NCI-H146 treated with DMSO at 0.1 percent for 48 hours (cell line): ENCODE results near the gene SPTBN2.
A peak's percentile ranks its signal among the peaks of the same experiment; 100 is the strongest.
"Not testable (repeated sequence)": the region's sequence is repeated elsewhere in the genome, so short reads cannot be mapped to it uniquely, and the experiment has no call there.

Experiments
- DNase-seq: peaks from one replicate; lab custom pipeline; 2025; ENCODE audit not compliant: unreplicated experiment; lab: John Stamatoyannopoulos, UW

Gene SPTBN2

GRCh38 chr11:66646828-66647227 lies 82.2 kb downstream of the SPTBN2 start:
- DNase-seq = no peak

DNA sequence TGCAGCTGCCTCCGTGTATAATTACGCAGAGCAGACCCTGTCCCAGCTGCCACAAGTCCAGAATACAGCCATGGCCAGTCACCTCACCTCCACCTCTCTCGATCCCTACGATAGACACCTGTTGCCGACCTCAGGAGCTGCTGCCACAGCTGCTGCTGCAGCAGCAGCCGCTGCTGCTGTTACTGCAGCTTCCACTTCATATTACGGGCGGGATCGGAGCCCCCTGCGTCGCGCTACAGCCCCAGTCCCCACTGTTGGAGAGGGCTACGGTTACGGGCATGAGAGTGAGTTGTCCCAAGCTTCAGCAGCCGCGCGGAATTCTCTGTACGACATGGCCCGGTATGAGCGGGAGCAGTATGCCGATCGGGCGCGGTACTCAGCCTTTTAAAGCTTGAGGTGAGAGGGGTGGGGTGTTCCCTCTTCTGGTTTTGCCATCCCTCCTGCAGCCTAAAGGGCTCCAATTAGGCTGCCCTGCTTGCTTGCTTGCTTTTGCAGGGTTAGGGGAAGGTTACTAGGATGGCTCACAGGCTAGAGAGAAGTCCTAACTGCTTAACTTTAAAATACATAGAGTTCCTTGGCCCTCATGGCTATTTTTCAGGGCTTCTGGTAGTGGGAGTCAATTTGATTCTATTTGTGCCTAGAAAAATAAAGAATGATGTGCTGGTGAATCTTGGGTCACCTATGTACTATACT lies 85.1 kb downstream of the SPTBN2 start:
- no peak for DNase-seq

GRCh38 chr11:66641834-66642233 lies 87.2 kb downstream of the SPTBN2 start:
- DNase-seq = no peak

GRCh38 chr11:66639814-66640340 lies 89.1 kb downstream of the SPTBN2 start:
- DNase-seq = not testable (repeated sequence)

- DNase-seq = peak; percentile 9
Observed at GRCh38 chr11:66639066-66639813, 89.8 kb downstream of the SPTBN2 start.

- DNase-seq = peak; percentile 98
Observed at GRCh38 chr11:66638177-66639065, 90.6 kb downstream of the SPTBN2 start, which contains the start of gene RBM4. Gene RBM4, plus strand, starts transcription at chr11:66638703. Its CDS starts 1,009 bp downstream, at chr11:66639712.

- no peak for DNase-seq
Observed at GRCh38 chr11:66637557-66638176, 91.3 kb downstream of the SPTBN2 start.

GRCh38 chr11:66636411-66636810 lies 92.6 kb downstream of the SPTBN2 start:
- no peak for DNase-seq
